Activated naive CD4-positive, alpha-beta T cell (primary cell): ENCODE data around the gene TBC1D3I.
"Not testable (repeated sequence)": the region's sequence is repeated elsewhere in the genome, so short reads cannot be mapped to it uniquely, and the experiment has no call there.

Experiments
- DNase-seq, 4 experiments: peaks; one replicate each; lab custom pipeline; 2025; lab: John Stamatoyannopoulos, UW

Gene TBC1D3I

DNA sequence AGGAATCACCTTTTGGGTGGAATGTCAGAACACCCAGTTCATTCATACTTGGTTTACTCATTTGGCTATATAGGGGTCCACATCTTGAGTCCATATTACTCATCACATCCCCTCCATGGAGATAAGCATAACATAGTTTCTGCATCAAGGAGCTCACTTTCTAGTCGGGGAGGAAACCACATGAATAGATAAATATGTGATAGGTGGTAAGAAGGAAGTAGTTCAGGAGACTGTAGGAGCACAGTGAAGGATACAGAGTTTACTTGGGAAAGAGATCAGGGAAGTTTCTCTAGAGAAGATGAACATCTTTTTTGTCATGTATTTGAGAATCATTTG, 57.9 kb downstream of the TBC1D3I start:
- not testable (repeated sequence) for DNase-seq

GRCh38 chr17:36205637-36206485, 58.5 kb downstream of the TBC1D3I start:
- DNase-seq: no peak

DNA sequence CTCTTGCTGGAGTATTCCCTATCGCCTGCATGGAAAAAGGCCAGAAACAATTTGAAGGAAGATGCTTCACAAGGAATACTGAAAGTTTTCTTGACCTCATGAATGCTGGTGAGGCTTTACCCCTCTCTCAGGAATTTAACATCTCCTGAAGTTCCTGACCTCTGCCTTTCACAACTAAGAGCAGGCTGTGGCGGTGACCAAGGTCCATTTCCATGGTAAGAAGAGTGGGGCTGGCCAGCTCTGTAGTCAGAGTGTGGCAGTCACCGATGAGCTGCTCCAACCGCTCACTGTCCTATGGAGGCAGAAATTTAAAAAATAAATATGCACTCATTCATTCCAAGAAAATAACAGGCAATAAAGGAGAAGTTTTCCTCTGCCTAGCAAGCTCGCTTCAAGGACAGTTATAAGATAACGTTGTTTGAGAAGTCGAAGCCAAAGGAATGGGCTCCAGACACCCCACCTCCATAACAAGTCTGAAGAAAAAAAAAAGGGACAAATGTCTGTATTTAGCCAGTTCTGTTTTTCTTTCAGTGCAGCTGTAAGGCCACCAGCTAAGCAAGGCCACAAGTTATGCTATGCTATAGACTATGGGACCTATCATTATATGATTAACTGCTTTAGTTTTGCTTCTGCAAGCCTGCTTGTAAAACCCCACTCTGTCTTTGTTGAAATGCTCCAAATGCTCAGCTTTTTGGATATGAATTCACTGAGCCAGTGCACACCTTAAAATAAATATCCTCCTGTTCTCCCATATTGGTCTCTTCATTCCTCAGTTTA, 59.5 kb downstream of the TBC1D3I start:
- DNase-seq: no peak
